ENCODE data around the gene ITPR3.

Gene ITPR3

GRCh38 chr6:33721508-33721907 is 100.4 kb downstream of the ITPR3 start:
- no peak for DNase-seq

GRCh38 chr6:33722103-33722623 is 101.0 kb downstream of the ITPR3 start:
- DNase-seq: peak in 1 of 14 donors; percentile 27

GRCh38 chr6:33723371-33724085 is 102.4 kb downstream of the ITPR3 start:
- peak in 2 of 14 donors; percentile 29 to 96 for DNase-seq

DNA sequence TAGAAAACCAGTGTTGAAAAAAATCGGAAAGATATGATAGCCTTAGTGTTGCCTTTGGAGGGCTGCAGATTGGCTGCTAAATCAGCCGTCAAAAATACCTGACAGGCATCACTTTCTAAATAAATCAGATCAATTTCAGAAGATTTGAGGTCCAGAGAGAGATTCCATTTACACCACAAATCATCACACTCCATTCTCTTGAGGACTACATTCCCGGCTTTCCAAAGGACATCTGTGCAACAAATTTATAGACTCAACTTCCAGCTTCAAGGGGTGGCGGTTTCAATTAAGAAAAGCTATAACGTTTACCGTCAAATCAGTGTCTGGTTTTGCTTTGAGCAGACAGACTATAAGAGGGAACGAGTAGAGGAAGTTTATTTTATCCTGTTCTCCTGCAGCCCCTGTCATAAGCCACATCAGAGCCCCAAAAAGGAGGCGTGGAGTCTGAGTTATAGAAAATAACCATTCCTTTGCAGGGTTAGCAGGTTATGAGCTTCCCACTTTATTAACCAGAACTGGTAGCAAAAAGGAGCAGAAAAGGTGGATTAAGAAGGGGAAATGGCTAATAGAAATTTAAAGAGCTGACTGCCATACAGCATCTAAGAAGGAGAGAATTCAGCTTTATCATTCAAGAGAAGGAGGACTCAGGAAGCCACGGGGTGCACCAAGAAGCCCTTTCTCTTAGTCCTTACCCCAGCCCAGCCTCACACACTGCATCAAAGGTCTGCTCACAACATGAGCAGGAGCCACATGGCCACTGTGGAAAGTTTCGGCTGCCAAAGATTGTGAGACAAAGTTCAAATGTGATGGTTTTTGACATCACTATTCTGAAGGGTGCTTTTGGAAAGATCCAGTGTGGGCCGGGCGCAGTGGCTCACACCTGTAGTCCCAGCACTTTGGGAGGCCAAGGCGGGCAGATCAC is 103.2 kb downstream of the ITPR3 start:
- no peak for DNase-seq

- DNase-seq: no peak
These were observed 104.1 kb downstream of the ITPR3 start for GRCh38 chr6:33725222-33725621.

GRCh38 chr6:33725891-33726673 is 105.0 kb downstream of the ITPR3 start:
- DNase-seq: peak in 1 of 14 donors; percentile 19

GRCh38 chr6:33726696-33727095 is 105.6 kb downstream of the ITPR3 start:
- DNase-seq: no peak

- peak in 1 of 14 donors; percentile 35 for DNase-seq
These were observed 106.0 kb downstream of the ITPR3 start for GRCh38 chr6:33727126-33727525.

- peak in 3 of 14 donors; percentile 45 to 95 (median 46) for DNase-seq
These were observed 106.8 kb downstream of the ITPR3 start for GRCh38 chr6:33727932-33728331.

DNA sequence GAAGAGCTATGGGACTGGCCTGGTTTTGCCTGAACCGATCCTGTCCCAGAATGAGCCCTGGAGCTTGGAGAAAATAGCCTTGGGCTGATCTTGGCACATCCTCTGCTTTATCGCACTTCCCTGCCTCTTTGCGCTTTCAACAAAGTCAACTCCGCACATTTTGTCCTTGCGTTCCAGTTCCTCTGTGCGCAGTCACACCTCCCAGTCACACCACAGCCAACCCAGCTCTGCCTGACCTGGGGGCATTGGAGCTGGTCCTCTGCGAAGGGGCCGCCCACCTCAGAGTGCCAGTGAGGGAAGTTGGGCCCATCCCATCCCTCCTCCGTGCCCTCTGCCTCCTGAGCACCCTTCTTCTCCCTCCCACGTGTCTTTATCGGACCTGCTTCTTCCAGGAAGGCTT is 107.3 kb downstream of the ITPR3 start:
- no peak for DNase-seq

DNA sequence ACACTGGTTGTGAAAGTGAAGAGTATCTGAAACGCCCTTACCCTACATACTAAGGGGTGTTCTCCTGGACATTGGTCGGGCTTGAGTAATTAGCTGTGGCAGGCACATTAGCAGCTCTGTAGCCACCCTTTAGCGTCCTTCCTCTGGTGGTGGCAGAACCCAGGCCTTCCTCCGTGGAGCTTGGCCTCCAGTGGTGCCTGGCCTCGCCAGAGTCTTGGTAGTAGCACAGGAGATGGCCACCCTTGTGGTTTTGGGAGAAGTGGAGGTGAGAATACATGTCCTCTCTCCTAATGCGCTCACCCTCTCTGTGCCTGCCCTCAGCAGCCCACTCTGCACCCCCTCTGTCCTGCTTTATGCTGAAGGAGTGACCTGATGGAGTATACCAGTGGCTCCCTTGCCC is 107.9 kb downstream of the ITPR3 start:
- DNase-seq: no peak

GRCh38 chr6:33730611-33731010 is 109.5 kb downstream of the ITPR3 start:
- DNase-seq: peak in 1 of 14 donors; percentile 53

- no peak for DNase-seq
These were observed 109.9 kb downstream of the ITPR3 start for GRCh38 chr6:33731035-33731434.

GRCh38 chr6:33731751-33732282 is 110.7 kb downstream of the ITPR3 start:
- DNase-seq: peak in 1 of 14 donors; percentile 34

- no peak for DNase-seq
These were observed 111.3 kb downstream of the ITPR3 start for GRCh38 chr6:33732385-33732784.

- no peak for DNase-seq
These were observed 111.9 kb downstream of the ITPR3 start for GRCh38 chr6:33732817-33733708.

GRCh38 chr6:33733709-33734007 is 112.5 kb downstream of the ITPR3 start:
- peak in 1 of 14 donors; percentile 32 for DNase-seq

DNA sequence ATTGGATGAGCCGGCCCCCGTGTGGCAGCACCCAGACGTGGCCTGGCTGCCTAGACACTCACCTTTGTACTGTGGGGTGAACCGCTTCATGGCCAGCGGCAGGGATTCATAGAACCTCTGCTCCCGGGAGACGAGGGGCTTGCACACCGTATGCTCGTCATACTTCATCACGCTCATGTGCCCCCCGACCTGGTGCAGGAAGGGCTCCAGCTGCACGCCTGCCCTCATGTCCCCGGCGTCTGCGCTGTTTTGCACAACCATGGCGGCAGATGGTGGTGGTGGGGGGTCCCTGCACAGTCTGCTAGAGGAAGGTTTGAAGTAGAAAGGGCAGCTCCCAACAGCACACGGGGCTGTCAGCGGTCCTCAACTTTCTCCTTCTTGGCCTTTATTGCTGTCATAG is 114.1 kb downstream of the ITPR3 start:
- no peak for DNase-seq

DNA sequence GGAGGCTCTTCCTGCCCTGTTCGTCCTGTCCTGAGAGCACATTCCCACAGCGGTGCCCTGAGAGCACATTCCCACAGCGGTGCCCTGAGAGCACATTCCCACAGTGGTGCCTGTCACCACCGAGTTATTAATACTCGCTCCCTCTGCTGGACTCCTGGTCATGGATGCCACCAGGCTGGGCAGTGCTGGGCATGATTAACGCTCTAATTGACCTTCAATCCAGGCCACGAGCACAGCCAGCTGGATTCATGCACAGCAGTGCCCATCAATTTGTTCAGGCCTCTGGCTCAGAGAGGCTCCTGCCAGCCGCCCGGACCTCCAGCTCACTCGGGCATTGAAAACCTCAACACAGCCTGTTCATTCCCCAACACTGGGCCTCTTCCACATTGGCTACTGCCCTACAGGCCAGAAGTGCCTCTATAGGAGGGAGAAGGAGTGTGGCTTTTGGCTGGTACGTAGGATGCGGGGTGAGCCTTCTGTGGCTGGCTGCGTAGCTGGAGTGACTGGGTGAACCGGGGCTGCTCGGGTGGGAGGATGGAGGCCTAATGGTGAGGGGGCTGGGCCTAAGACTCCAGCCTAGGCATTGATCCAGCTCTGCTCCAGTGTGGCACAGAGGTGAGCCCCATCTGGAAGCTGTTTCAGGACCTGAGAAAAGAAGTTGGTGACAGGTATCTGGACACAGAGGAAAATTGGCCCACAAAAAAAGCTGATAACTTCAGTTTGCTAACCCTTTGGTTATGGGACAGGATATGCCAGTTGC is 116.3 kb downstream of the ITPR3 start:
- DNase-seq: peak in 2 of 14 donors; percentile 25 to 26

- no peak for DNase-seq
These were observed 117.0 kb downstream of the ITPR3 start for GRCh38 chr6:33738153-33738552.

- no peak for DNase-seq
These were observed 117.8 kb downstream of the ITPR3 start for GRCh38 chr6:33738879-33739278.
